ENCODE data around the gene RREB1.
A peak's percentile ranks its signal among the peaks of the same experiment; 100 is the strongest.

The RREB1 gene

DNA sequence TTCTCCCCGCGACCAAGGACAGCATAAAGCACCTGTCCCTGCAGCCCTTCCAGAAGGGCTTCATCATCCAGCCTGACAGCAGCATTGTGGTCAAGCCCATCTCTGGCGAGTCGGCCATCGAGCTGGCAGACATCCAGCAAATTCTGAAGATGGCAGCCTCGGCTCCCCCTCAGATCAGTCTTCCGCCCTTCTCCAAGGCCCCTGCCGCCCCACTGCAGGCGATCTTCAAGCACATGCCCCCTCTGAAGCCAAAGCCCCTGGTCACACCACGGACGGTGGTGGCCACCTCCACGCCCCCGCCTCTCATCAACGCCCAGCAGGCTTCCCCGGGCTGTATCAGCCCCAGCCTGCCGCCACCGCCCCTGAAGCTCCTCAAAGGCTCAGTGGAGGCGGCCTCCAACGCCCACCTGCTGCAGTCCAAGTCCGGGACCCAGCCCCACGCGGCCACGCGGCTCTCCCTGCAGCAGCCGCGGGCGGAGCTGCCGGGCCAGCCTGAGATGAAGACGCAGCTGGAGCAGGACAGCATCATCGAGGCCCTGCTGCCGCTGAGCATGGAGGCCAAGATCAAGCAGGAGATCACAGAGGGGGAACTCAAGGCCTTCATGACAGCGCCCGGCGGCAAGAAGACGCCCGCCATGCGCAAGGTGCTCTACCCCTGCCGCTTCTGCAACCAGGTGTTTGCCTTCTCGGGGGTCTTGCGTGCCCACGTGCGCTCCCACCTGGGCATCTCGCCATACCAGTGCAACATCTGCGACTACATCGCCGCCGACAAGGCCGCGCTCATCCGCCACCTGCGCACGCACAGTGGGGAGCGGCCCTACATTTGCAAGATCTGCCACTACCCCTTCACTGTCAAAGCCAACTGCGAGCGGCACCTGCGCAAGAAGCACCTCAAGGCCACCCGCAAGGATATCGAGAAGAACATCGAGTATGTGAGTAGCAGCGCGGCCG, 121.9 kb downstream of the RREB1 start:
- no peak for FAIRE-seq

DNA sequence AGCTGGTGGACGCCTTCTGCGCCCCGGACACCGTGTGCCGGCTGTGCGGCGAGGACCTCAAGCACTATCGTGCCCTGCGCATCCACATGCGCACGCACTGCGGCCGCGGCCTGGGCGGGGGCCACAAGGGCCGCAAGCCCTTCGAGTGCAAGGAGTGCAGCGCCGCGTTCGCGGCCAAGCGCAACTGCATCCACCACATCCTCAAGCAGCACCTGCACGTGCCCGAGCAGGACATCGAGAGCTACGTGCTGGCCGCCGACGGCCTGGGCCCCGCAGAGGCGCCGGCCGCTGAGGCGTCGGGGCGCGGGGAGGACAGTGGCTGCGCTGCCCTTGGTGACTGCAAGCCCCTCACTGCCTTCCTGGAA, 122.5 kb downstream of the RREB1 start:
- FAIRE-seq, result no peak

GRCh38 chr6:7230956-7231713, 123.4 kb downstream of the RREB1 start:
- no peak for FAIRE-seq

DNA sequence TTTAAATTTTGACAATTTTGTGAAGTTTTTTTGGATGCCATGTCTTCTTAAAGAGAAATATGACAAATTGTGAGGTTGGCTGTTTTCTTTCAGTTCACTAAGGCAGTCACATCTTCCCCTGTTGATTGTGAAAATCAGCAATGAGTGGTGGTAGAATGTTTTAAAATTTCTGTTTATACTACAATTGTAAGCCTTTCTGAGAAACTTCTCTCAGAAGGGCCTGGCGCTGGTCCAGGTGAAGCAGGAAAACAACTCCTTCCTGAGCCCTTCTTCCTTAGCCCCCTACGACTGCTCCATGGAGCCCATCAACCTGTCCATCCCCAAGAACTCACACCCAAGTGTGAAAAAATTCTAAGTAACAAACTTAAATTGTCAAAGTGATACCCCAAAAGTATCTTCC, 124.6 kb downstream of the RREB1 start:
- no peak for FAIRE-seq

- no peak for FAIRE-seq
Observed at GRCh38 chr6:7234547-7234946, 126.8 kb downstream of the RREB1 start.

- no peak for FAIRE-seq
Observed at GRCh38 chr6:7235712-7236305, 128.0 kb downstream of the RREB1 start.

DNA sequence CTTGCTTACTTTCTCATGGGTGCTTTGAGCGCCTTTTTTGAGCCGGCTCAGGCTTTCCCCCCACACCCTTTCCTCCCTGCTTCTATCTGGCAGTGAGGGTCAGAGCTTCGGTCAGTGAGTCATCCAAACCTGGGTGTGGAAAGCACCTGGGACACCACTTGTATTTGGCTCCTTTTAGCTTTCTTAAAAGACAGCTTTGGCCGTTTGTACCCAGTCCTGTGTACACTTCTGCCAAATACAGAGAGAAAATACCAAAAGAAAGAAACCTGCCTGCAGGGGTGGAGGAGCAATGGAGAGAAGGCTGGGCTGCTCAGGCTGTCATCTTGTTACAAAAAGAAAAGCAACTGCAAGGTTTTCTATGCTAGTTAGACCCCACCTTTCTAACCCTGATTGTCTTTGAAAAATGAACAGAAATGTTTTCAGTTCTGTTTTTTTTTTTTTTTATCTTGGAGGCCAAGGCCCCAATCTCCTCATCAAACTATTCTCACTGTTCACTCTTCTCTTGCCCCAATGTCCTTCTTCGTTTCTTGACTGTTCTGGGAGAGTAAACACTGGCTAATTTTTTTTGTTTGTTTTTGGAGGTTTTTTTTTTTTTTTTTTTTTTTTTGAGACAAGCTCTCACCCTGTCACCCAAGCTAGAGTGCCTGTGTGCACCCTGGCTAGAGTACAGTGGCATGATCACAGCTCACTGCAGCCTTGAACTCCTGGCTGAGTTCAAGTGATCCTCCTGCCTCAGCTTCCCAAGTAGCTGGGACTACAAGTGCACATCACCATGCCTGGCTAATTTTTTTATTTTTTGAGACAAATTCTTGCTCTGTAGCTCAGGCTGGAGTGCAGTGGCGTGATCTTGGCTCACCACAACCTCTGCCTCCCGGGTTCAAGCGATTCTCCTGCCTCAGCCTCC, 128.8 kb downstream of the RREB1 start:
- FAIRE-seq, result no peak

- no peak for FAIRE-seq
Observed at GRCh38 chr6:7237653-7238188, 130.0 kb downstream of the RREB1 start.

GRCh38 chr6:7238526-7238899, 130.8 kb downstream of the RREB1 start:
- no peak for FAIRE-seq

DNA sequence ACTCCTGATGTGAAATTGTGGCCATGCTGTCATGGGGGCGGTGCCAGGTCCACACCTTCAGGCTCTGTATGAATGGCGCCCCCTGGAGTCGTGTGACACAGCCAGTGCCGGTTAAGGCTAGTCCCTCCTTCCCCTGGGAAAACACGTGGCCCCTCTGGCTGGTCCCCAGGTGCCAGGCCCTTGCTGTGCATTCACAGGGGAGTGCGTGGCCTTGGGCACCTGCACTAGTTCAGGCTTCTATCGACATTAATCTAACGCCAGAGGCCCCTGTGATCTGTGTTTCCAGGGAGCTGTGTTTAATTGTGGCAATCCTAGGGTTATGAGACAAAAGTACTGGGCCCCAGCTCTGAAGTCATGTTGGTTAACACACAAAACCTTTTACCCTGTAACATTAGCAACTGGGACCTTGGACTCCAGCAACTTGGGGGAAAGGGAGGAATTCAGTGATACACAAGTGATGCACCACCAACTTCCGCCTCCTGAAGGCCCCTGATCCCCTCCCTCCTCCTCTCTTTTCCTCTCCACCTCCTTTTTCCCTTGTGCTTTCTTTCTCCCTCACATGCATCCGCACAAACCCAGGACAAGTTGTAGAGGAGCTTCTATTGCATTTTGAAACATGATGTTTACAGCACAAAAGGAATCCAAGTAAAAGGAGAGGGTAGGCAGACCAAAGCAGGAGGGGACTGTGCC, 131.3 kb downstream of the RREB1 start:
- no peak for FAIRE-seq

- FAIRE-seq, result no peak
Observed at GRCh38 chr6:7239590-7239948, 131.8 kb downstream of the RREB1 start.

GRCh38 chr6:7240351-7240750, 132.6 kb downstream of the RREB1 start:
- FAIRE-seq, result no peak

DNA sequence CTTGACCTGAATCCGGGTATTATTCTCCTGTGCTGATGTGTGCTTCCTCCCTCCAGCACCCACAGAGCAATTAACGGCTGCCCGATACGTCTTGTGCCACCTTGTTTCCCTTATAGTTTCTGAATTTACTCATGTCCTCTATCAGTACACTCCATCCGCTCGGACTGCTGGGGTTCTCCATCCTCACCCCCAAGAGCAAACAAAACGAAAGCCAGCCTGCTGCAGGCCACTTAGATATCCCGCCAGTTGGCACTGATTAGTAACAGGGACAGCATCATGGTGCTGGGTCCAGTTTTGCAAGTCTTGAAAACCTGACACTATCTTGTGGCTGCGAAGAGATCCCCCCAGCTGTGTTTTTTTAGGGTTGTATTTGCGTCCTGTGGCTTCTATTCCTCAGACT, 133.4 kb downstream of the RREB1 start:
- no peak for FAIRE-seq

GRCh38 chr6:7241709-7242645, 134.2 kb downstream of the RREB1 start:
- no peak for FAIRE-seq

GRCh38 chr6:7242835-7243178, 135.0 kb downstream of the RREB1 start:
- FAIRE-seq, result no peak

DNA sequence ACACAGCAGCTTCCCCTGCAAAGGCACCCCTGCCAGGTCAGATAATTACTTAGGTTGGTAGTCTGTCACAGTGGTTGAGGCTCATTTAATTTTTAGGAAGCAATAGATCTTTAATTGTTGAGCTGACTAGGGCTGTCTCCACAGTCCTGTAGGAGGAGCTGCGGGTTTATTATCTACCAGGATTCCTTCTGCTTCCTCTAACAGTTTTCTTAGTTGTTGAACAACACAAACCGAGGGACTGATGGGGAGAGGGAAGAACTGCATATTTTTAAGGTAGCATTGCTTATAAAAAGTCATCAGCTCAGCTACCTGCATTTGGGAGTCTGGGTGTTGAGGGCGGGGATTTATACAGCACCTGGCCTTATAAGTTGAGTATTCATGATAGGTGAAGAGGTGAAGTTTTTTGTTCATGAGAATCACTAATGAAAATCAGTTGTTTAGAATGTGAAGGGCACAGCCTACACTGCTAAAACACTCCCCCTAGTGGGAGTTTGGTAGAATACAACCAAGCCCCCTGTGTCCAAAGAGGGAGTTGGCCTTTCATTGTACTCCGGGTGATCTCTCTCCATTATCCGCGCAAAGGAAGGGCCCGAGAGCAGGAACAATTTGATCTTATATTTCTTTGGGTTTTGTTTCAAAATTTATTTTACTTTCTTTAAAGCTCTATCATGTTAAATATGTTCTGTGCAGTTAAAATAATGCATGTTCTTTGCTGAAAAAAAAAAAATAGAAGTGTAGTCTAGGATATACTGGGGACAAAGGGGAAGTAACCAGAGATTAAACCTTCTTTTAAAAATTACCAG, 135.6 kb downstream of the RREB1 start:
- FAIRE-seq, result peak; percentile 77

DNA sequence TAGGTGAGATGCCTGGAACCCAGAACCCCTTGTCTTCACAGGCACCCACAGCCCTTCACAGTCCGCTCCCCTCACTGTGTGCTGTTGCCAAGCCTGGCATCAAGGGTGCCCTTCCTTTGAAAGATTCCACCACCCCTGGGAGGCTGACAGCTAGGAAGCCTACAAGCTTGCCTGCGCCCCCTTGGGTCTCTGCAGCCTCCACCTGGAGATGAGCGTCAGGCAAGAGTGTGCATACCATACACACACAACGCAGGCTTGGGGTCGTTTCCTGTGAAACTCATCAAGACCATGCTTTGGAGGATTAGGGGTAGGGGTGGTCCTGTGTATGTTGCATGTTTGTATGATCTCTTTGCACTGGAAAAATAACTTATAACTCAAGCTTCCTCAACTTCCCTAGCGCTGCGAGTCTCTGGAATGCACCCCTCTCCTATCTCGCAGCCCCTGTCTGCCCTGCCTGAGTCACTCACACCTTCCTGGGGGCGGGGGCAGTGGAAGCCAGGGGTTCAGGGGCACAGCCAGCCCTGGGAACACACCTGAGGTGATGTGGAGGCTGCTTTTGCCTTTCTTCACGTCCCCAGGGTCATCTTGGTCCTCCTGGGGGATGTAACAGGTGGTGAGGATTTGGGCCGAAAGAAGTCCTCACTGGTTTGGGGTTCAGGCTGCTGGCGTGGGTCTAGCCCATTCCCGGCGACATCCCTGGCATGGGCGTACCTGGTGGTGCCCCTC, 138.1 kb downstream of the RREB1 start:
- no peak for FAIRE-seq

DNA sequence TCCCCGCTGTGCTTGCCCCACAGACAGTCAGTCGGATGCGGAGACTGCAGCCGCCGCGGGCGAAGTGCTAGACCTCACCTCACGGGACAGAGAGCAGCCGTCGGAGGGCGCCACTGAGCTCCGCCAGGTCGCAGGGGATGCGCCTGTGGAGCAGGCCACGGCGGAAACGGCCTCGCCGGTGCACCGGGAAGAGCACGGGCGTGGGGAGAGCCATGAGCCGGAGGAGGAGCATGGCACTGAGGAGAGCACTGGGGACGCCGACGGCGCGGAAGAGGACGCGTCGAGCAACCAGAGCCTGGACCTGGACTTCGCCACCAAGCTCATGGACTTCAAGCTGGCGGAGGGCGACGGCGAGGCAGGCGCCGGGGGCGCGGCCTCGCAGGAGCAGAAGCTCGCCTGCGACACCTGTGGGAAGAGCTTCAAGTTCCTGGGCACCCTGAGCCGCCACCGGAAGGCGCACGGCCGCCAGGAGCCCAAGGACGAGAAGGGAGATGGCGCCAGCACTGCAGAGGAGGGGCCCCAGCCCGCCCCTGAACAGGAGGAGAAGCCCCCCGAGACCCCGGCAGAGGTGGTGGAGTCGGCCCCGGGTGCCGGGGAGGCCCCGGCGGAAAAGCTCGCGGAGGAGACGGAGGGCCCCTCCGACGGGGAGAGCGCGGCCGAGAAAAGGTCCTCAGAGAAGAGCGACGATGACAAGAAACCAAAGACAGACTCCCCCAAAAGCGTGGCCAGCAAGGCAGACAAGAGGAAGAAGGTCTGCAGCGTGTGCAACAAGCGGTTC, 138.8 kb downstream of the RREB1 start:
- no peak for FAIRE-seq

DNA sequence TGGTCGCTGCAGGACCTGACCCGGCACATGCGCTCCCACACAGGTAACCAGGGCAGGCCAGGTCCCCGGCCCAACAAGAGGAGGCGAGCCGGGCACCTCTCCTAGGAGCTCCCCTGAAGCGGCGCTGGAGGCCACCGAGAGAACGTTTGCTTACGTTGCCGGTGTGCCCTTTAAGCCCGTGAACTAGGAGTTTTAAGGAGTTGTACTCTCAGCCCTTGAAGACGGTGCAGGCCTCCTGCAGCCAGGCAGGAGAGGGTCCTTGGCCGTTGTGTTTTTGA, 139.4 kb downstream of the RREB1 start:
- FAIRE-seq, result no peak

Measured in G401.6 (cell line).